Endothelial cell of umbilical vein (primary cell): ENCODE data around the gene LGALS12. TPM values are rescaled to one million over a fixed set of nuclear protein-coding genes. Genes with fewer than 3 reads are reported as not detected.

Experiments used
- BruUV-seq: library from RNA; stranded (reverse); fragments of 400-500 nt; replicated peaks from 2 replicates; lab custom pipeline; 2021; lab: Mats Ljungman, UMichigan
- CTCF ChIA-PET: fragments of 300-600, 350-600 bp; sonication (Branson Sonifier 250); formaldehyde crosslinking; loops from one replicate; lab custom pipeline; 2021; ENCODE audit warnings: antibody characterized with exemption, inconsistent platforms; lab: Charles Lee
- POLR2A ChIA-PET: fragments of 300-600, 350-600 bp; sonication (Branson Sonifier 250); formaldehyde crosslinking; loops from one replicate; lab custom pipeline; 2021; ENCODE audit warnings: antibody characterized with exemption, inconsistent platforms; lab: Charles Lee
- DNase-seq: peaks from one replicate; pipeline ENCODE4 v3.0.0-alpha.2; 2011; ENCODE audit warnings: low read depth, low spot score
- FAIRE-seq: peaks from 2 replicates; lab custom pipeline; 2011; peaks lifted over from hg19 to GRCh38; lab: Jason Lieb, UNC
- H2AFZ ChIP-seq: 2 replicates; pipeline ENCODE4 v1.6.0; 2012; ENCODE audit warnings: low read depth, low read length, control low read depth, inconsistent platforms
- H3K27ac ChIP-seq: 2 replicates; pipeline ENCODE4 v1.5.1; 2011; ENCODE audit warnings: low read depth, mild to moderate bottlenecking, control low read depth, low read length, moderate library complexity; ENCODE audit not compliant: insufficient read depth
- H3K27me3 ChIP-seq, 2 experiments: 2 replicates each; pipeline versions ENCODE4 v1.6.0 to v1.6.1; 2011; ENCODE audit warnings: low read length in 2 of 2, mixed read lengths in 1 of 2; ENCODE audit not compliant: control insufficient read depth in 2 of 2, insufficient read depth in 2 of 2
- H3K36me3 ChIP-seq, 2 experiments: 2 replicates in 1 of 2; 3 replicates in 1 of 2; pipeline ENCODE4 v1.5.1; 2011; ENCODE audit warnings: low read length in 2 of 2, mild to moderate bottlenecking in 1 of 2, moderate library complexity in 1 of 2; ENCODE audit not compliant: control insufficient read depth in 2 of 2, insufficient read depth in 2 of 2; ENCODE audit errors: extremely low read depth in 1 of 2
- H3K4me1 ChIP-seq: 3 replicates; pipeline ENCODE4 v1.5.1; 2011; ENCODE audit warnings: mild to moderate bottlenecking, low read length; ENCODE audit not compliant: control insufficient read depth, insufficient read depth; ENCODE audit errors: extremely low read depth
- H3K4me2 ChIP-seq: 2 replicates; pipeline ENCODE4 v1.6.1; 2011; ENCODE audit warnings: low read length, control low read depth, mixed read lengths; ENCODE audit not compliant: insufficient read depth
- H3K4me3 ChIP-seq, 3 experiments: fragments of 200-600 bp in 1 of 3; sonication (generic), shearing (Covaris generic) in 1 of 3; replicated peaks in 1 of 3; 2 replicates each; pipeline ENCODE4 v1.5.1; 2011 to 2016; ENCODE audit warnings: control low read depth in 3 of 3, low read length in 3 of 3, mild to moderate bottlenecking in 2 of 3, inconsistent platforms in 1 of 3, low read depth in 1 of 3, moderate library complexity in 1 of 3; ENCODE audit not compliant: insufficient read depth in 1 of 3
- H3K79me2 ChIP-seq: 2 replicates; pipeline ENCODE4 v1.6.0; 2012; ENCODE audit warnings: low read length, inconsistent platforms; ENCODE audit not compliant: control insufficient read depth, insufficient read depth
- H3K9ac ChIP-seq: replicated peaks from 2 replicates; pipeline ENCODE3; 2011; ENCODE audit warnings: low read length, control low read depth; ENCODE audit not compliant: insufficient read depth; ENCODE audit errors: extremely low read depth
- H3K9me1 ChIP-seq: replicated peaks from 3 replicates; pipeline ENCODE4 v1.6.0; 2011; ENCODE audit warnings: mild to moderate bottlenecking, low read length; ENCODE audit not compliant: control insufficient read depth, insufficient read depth; ENCODE audit errors: extremely low read depth
- H3K9me3 ChIP-seq: replicated peaks from 2 replicates; pipeline ENCODE4 v1.5.1; 2012; ENCODE audit warnings: low read length, inconsistent platforms; ENCODE audit not compliant: control insufficient read depth, insufficient read depth
- H4K20me1 ChIP-seq: replicated peaks from 2 replicates; pipeline ENCODE3; 2011; ENCODE audit warnings: mild to moderate bottlenecking, low read length; ENCODE audit not compliant: control insufficient read depth, insufficient read depth; ENCODE audit errors: extremely low read depth
- CTCF ChIP-seq, 2 donors: IDR thresholded peaks; 1 replicate in 1 of 2; 2 replicates in 1 of 2; pipeline ENCODE4 v1.5.1; 2011; ENCODE audit warnings: low read length in 2 of 2, mild to moderate bottlenecking in 2 of 2, moderate library complexity in 2 of 2, control low read depth in 1 of 2, inconsistent platforms in 1 of 2, low read depth in 1 of 2; ENCODE audit not compliant: insufficient read depth in 1 of 2; ENCODE audit errors: extremely low read depth in 1 of 2
- EZH2 ChIP-seq: IDR thresholded peaks from 2 replicates; pipeline ENCODE4 v1.6.1; 2012; ENCODE audit warnings: borderline replicate concordance, low read depth, mild to moderate bottlenecking, moderate library complexity, low read length, inconsistent platforms; ENCODE audit not compliant: severe bottlenecking
- FOS ChIP-seq: IDR thresholded peaks from 2 replicates; pipeline ENCODE4 v1.6.1; 2011; ENCODE audit warnings: mild to moderate bottlenecking, low read length, moderate library complexity, borderline replicate concordance; ENCODE audit not compliant: insufficient read depth
- GATA2 ChIP-seq: IDR thresholded peaks from 2 replicates; pipeline ENCODE4 v1.7.0; 2011; ENCODE audit warnings: low read depth, mild to moderate bottlenecking, moderate library complexity, mixed read lengths, low read length; ENCODE audit not compliant: insufficient read length, insufficient read depth
- JUN ChIP-seq: IDR thresholded peaks from 2 replicates; pipeline ENCODE4 v1.6.1; 2011; ENCODE audit warnings: borderline replicate concordance, low read depth; ENCODE audit not compliant: insufficient read length, insufficient read depth
- MAX ChIP-seq: IDR thresholded peaks from 2 replicates; pipeline ENCODE4 v1.6.1; 2011; ENCODE audit not compliant: insufficient read depth, insufficient read length
- MYC ChIP-seq: IDR thresholded peaks from one replicate; pipeline ENCODE4 v1.6.1; 2011; ENCODE audit warnings: mild to moderate bottlenecking, low read depth, low read length
- POLR2A ChIP-seq: IDR thresholded peaks from 2 replicates; pipeline ENCODE4 v1.6.1; 2012; ENCODE audit warnings: low read depth, mild to moderate bottlenecking, control low read depth, low read length
- POLR2AphosphoS5 ChIP-seq: IDR thresholded peaks from 2 replicates; pipeline ENCODE4 v1.6.1; 2012; ENCODE audit warnings: low read depth, mild to moderate bottlenecking, control low read depth, low read length, moderate library complexity; ENCODE audit not compliant: insufficient read depth
- dilution Hi-C: fragments of 300-500 bp; cut with MboI; formaldehyde crosslinking; loops from one replicate; pipeline ENCODE4 v1.15.0; 2019; ENCODE audit warnings: low sequenced_read_pairs; ENCODE audit not compliant: extremely low pct_ligation_motif_present
- intact Hi-C: fragments of 100-400 bp; cut with micrococcal nuclease; formaldehyde crosslinking; loops from one replicate; pipeline ENCODE4 v1.10.0; 2022
- polyA plus RNA-seq, 4 experiments: library from polyadenylated mRNA; depleted of rRNA in 3 of 4; stranded (reverse) in 3 of 4; unstranded in 1 of 4; fragments of >200 nt; gene quantifications; 2 replicates each; pipeline versions ENCODE4 v1.2.1 to v1.2.3, GENCODE V29; 2011 to 2012; ENCODE audit warnings: missing spikeins in 1 of 4
- total RNA-seq: library from RNA; stranded (reverse); gene quantifications from 2 replicates; pipeline ENCODE4 v1.2.3, GENCODE V29; 2021

Gene LGALS12
- total and polyA plus RNA-seq, 2 donors (not counting 3 experiments of a cell fraction or from before 2014, with no cell fraction given): not detected

GRCh38 chr11:63472372-63472771, 33.5 kb upstream of the LGALS12 start:
- Histone ChIP-seq H3K27ac (no peak overlapping the region), H3K9ac (no peak overlapping the region), H3K36me3 (no peaks in the 10 kb centered on the region), H3K4me3 (no peak overlapping the region), H3K4me1 (no peaks in the 10 kb centered on the region), H3K9me1 (no peaks in the 10 kb centered on the region), H2AFZ (no peak overlapping the region), H3K9me3 (no peaks in the 10 kb centered on the region), H3K27me3 (peaks cover 0 to 20% of the 10 kb centered on the region in 2 experiments), H3K79me2 (no peaks in the 10 kb centered on the region), H4K20me1 (no peaks in the 10 kb centered on the region), H3K4me2 (no peak overlapping the region)
- intact Hi-C loops: no loop called here
- TF ChIP-seq POLR2AphosphoS5: no peak
- TF ChIP-seq POLR2A: no peak
- TF ChIP-seq FOS: no peak
- TF ChIP-seq MAX: no peak
- no peak for TF ChIP-seq GATA2
- TF ChIP-seq MYC: no peak
- no peak for TF ChIP-seq CTCF (IDR thresholded peaks at IDR 0.05; ENCODE audit: extremely low read depth in 1 of 2, insufficient read depth in 1 of 2, low read depth in 1 of 2, low read length in 2 of 2)
- no peak for TF ChIP-seq JUN
- TF ChIP-seq EZH2: no peak
- no peak for DNase-seq
- ChIA-PET POLR2A (no interaction called here), CTCF (no interaction called here)
- no peak for FAIRE-seq
- BruUV-seq: no TSS peak
- dilution Hi-C loops: no loop called here
